PC-3 (cell line): ENCODE results near the gene ICAM2. TPM values are rescaled to one million over a fixed set of nuclear protein-coding genes. Genes with fewer than 3 reads are reported as not detected.

Experiments used
- ATAC-seq: fragments of 200-7000 bp; cut with Tn5 transposase; 2 replicates; pipeline ENCODE4 v1.9.1; 2020; ENCODE audit warnings: mild to moderate bottlenecking, moderate library complexity
- BruUV-seq: library from RNA; stranded (reverse); fragments of 400-500 nt; replicated peaks from 2 replicates; lab custom pipeline; 2021; lab: Mats Ljungman, UMichigan
- CTCF ChIA-PET: fragments of 300-600 bp; sonication (Branson Sonifier 250); formaldehyde crosslinking; loops from one replicate; lab custom pipeline; 2022; ENCODE audit warnings: antibody characterized with exemption; lab: Charles Lee
- POLR2A ChIA-PET: fragments of 300-600 bp; sonication (Branson Sonifier 250); formaldehyde crosslinking; loops from one replicate; lab custom pipeline; 2022; ENCODE audit warnings: antibody characterized with exemption; ENCODE audit not compliant: unreplicated experiment; lab: Charles Lee
- DNase-seq: peaks from one replicate; pipeline ENCODE4 v3.0.0-alpha.2; 2015
- H2AFZ ChIP-seq: fragments of 300-600 bp; sonication (generic); 2 replicates; pipeline ENCODE4 v1.6.0; 2016; ENCODE audit warnings: antibody characterized with exemption, low read length
- H3F3A ChIP-seq: fragments of 300-600 bp; sonication (generic); one replicate; pipeline ENCODE4 v1.6.0; 2017; ENCODE audit warnings: antibody characterized with exemption, low read length, control low read depth, mild to moderate bottlenecking; ENCODE audit not compliant: unreplicated experiment
- H3K27ac ChIP-seq: fragments of 300-600 bp; sonication (generic); 2 replicates; pipeline ENCODE4 v1.5.1; 2016; ENCODE audit warnings: mild to moderate bottlenecking, low read length
- H3K27me3 ChIP-seq: fragments of 300-600 bp; sonication (generic); 2 replicates; pipeline ENCODE4 v1.6.1; 2016; ENCODE audit warnings: low read length, mixed read lengths
- H3K36me3 ChIP-seq: fragments of 300-600 bp; sonication (generic); 2 replicates; pipeline ENCODE4 v1.6.1; 2016; ENCODE audit warnings: low read depth, mixed run types, low read length, mixed read lengths
- H3K4me1 ChIP-seq: fragments of 300-600 bp; sonication (generic); 2 replicates; pipeline ENCODE4 v1.5.1; 2016; ENCODE audit warnings: low read length; ENCODE audit not compliant: insufficient read depth
- H3K4me2 ChIP-seq: fragments of 300-600 bp; sonication (generic); 2 replicates; pipeline ENCODE4 v1.6.0; 2016; ENCODE audit warnings: low read length
- H3K4me3 ChIP-seq: fragments of 300-600 bp; sonication (generic); 2 replicates; pipeline ENCODE4 v1.5.1; 2016; ENCODE audit warnings: mild to moderate bottlenecking, low read length, mixed read lengths
- H3K79me2 ChIP-seq: fragments of 300-600 bp; sonication (generic); 2 replicates; pipeline ENCODE4 v1.6.1; 2017; ENCODE audit warnings: low read length, mixed read lengths
- H3K9ac ChIP-seq: fragments of 300-600 bp; sonication (generic); 2 replicates; pipeline ENCODE4 v1.6.0; 2016; ENCODE audit warnings: mild to moderate bottlenecking, low read length
- H3K9me2 ChIP-seq: fragments of 300-600 bp; sonication (generic); replicated peaks from 2 replicates; pipeline ENCODE4 v1.6.1; 2016; ENCODE audit warnings: mixed run types, low read length, mixed read lengths
- H3K9me3 ChIP-seq: fragments of 300-600 bp; sonication (generic); 2 replicates; pipeline ENCODE4 v1.6.1; 2016; ENCODE audit warnings: low read length, mixed read lengths
- H4K20me1 ChIP-seq: fragments of 300-600 bp; sonication (generic); 2 replicates; pipeline ENCODE4 v1.6.1; 2016; ENCODE audit warnings: low read length, mixed read lengths
- EZH2 ChIP-seq: fragments of 300-600 bp; sonication (generic); IDR thresholded peaks from one replicate; pipeline ENCODE4 v1.6.1; 2017; ENCODE audit warnings: antibody characterized with exemption, mild to moderate bottlenecking, low read length; ENCODE audit not compliant: unreplicated experiment
- EZH2phosphoT487 ChIP-seq: fragments of 300-600 bp; sonication (generic); IDR thresholded peaks from 2 replicates; pipeline ENCODE4 v1.6.1; 2018; ENCODE audit warnings: mild to moderate bottlenecking, antibody characterized with exemption, low read length, borderline replicate concordance
- intact Hi-C: fragments of 100-400 bp; cut with micrococcal nuclease; formaldehyde crosslinking; loops from 2 replicates; pipeline ENCODE4 v1.9.0; 2023
- total RNA-seq: library from RNA; depleted of rRNA; stranded (reverse); fragments of >200 nt; gene quantifications from 2 replicates; pipeline ENCODE4 v1.2.3, GENCODE V29; 2014
- TF ChIP-seq, protein P1 (sequence below): fragments of 300-600 bp; sonication (generic); conservative IDR thresholded peaks from 2 replicates; pipeline ENCODE4 v1.5.1; 2017; ENCODE audit warnings: antibody characterized with exemption, low read depth, mild to moderate bottlenecking, low read length

The ICAM2 gene
- total RNA-seq, 1 experiment from 2014 or later = not detected

DNA sequence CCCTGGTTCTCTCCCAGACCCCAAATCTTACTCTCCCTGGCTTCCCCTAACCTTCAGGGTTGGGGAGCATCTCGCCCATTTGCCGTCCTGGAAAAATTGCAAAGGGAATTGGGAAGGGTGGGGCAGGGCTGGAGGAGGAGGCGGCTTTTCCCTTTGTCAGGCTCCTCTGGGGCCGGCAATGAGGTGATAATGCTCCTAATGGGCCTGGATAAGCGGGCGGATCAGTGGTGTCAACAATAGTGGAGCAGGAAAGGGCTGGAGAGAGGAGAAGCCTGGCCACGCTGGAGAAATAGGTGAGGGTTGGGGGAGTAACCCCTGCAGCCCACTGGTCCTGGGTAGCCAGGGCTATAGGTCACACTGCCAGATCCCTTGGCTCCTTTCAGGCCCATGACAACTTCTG, 60.0 kb downstream of the ICAM2 start:
- Histone ChIP-seq H3K27me3 (no peaks in the 10 kb centered on the region), H3K27ac (no peak overlapping the region), H3K9ac (no peak overlapping the region), H3K4me1 (no peaks in the 10 kb centered on the region), H3K79me2 (no peaks in the 10 kb centered on the region), H3F3A (no peaks in the 10 kb centered on the region), H4K20me1 (no peaks in the 10 kb centered on the region), H3K36me3 (no peaks in the 10 kb centered on the region), H3K4me3 (no peak overlapping the region), H2AFZ (no peak overlapping the region), H3K9me2 (no peaks in the 10 kb centered on the region), H3K9me3 (no peaks in the 10 kb centered on the region), H3K4me2 (no peak overlapping the region)
- TF ChIP-seq EZH2phosphoT487 = no peak
- TF ChIP-seq, protein P1, sequence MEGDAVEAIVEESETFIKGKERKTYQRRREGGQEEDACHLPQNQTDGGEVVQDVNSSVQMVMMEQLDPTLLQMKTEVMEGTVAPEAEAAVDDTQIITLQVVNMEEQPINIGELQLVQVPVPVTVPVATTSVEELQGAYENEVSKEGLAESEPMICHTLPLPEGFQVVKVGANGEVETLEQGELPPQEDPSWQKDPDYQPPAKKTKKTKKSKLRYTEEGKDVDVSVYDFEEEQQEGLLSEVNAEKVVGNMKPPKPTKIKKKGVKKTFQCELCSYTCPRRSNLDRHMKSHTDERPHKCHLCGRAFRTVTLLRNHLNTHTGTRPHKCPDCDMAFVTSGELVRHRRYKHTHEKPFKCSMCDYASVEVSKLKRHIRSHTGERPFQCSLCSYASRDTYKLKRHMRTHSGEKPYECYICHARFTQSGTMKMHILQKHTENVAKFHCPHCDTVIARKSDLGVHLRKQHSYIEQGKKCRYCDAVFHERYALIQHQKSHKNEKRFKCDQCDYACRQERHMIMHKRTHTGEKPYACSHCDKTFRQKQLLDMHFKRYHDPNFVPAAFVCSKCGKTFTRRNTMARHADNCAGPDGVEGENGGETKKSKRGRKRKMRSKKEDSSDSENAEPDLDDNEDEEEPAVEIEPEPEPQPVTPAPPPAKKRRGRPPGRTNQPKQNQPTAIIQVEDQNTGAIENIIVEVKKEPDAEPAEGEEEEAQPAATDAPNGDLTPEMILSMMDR = no peak
- TF ChIP-seq EZH2 = no peak
- no peak for DNase-seq
- ChIA-PET POLR2A (no interaction called here), CTCF (no interaction called here)
- no TSS peak for BruUV-seq
- no peak for ATAC-seq
- intact Hi-C loops = no loop called here

DNA sequence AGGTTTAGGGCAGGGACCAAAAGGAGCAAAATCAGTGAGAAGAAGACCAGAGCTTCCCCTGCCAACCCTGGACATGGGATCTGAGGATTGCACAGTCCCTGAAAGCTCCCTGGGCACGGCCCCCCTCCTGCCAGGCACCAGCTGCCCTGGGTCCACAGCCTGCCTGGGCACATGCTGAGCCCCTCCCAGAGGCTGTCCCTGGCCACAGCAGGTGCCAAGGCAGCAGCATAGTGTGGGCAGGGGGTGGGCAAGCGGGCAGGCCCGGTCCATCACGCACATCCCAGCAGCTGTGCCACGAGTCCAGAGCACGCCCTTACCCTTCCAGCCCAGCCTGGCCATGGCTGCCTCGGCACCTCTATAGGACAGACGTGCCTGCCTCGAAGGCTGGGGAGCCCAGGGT, 60.4 kb downstream of the ICAM2 start:
- Histone ChIP-seq H3K4me1 (no peaks in the 10 kb centered on the region), H4K20me1 (no peaks in the 10 kb centered on the region), H3K4me2 (no peak overlapping the region), H3K27ac (no peak overlapping the region), H3K27me3 (no peaks in the 10 kb centered on the region), H3K79me2 (no peaks in the 10 kb centered on the region), H3K9me2 (no peaks in the 10 kb centered on the region), H2AFZ (no peak overlapping the region), H3K36me3 (no peaks in the 10 kb centered on the region), H3F3A (no peaks in the 10 kb centered on the region), H3K9me3 (no peaks in the 10 kb centered on the region), H3K9ac (no peak overlapping the region), H3K4me3 (no peak overlapping the region)
- POLR2A ChIA-PET = no interaction called here
- TF ChIP-seq EZH2 = no peak
- TF ChIP-seq, protein P1 = no peak
- DNase-seq (no peak), ATAC-seq (no peak)
- BruUV-seq = no TSS peak
- CTCF ChIA-PET = no interaction called here
- intact Hi-C loops = no loop called here

DNA sequence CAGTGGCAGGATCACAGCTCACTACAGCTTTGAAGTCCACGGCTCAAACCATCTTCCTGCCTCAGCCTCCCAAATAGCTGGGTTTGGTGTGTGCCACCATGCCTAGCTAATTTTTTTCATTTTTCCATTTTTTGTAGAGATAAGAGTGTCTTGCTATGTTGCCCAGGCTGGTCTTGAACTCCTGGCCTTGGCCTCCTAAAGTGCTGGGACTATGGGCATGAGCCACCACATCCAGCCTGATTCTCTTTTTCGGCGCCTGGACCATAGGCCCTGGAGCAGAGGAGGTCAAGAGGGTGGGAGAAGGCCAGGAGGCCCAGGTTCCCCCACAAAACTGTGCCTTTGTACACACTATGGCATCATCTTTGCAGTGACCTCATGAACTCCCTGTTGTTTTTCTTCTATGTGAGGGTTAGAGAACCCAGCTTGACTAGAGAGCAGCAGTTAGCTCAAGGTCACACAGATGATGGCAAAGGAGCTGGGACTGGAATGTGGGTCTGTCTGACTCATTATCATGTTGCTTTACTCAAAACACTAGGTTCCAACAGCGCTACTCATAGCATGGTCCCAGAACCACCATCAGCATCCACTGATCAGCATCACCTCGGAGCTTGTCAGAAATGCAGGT, 64.0 kb downstream of the ICAM2 start:
- no peak overlapping the region for H3K4me3 ChIP-seq
- H3K36me3 ChIP-seq = no peaks in the 10 kb centered on the region
- H3K9me3 ChIP-seq = no peaks in the 10 kb centered on the region
- no peaks in the 10 kb centered on the region for H3K4me1 ChIP-seq
- no peak overlapping the region for H3K4me2 ChIP-seq
- no peaks in the 10 kb centered on the region for H3K27me3 ChIP-seq
- DNase-seq = no peak
- no peaks in the 10 kb centered on the region for H3K79me2 ChIP-seq
- ATAC-seq = no peak
- no peak overlapping the region for H3K27ac ChIP-seq
- H2AFZ ChIP-seq = no peak overlapping the region
- CTCF ChIA-PET = no interaction called here
- intact Hi-C loops = no loop called here
- H3F3A ChIP-seq = no peaks in the 10 kb centered on the region
- BruUV-seq = no TSS peak
- H4K20me1 ChIP-seq = no peaks in the 10 kb centered on the region
- H3K9me2 ChIP-seq = no peaks in the 10 kb centered on the region
- H3K9ac ChIP-seq = no peak overlapping the region
- TF ChIP-seq, protein P1 = no peak
- TF ChIP-seq EZH2phosphoT487 (no peak), EZH2 (no peak)
- POLR2A ChIA-PET = interaction anchor here (0.6 kb wide), 1 partner anchor 28 kb away, joined by 4 read pairs; no protein-coding TSS in a partner anchor
